A549 (cell line): ENCODE measurements around the gene FAM13A. TPM values are rescaled to one million over a fixed set of nuclear protein-coding genes. Genes with fewer than 3 reads are reported as not detected.

Source experiments
- ATAC-seq, 2 experiments: fragments of 200-7000 bp in 1 of 2; fragments of >200 bp in 1 of 2; cut with Nextera tagmentation in 1 of 2; cut with Tn5 transposase in 1 of 2; 3 replicates each; pipeline versions ENCODE4 v1.8.0 to v1.9.1; 2018 to 2020; ENCODE audit warnings: mild to moderate bottlenecking in 1 of 2, moderate library complexity in 1 of 2
- CTCF ChIA-PET: fragments of 300-600 bp; sonication (Branson Sonifier 250); formaldehyde crosslinking; extraction: SDS; loops from one replicate; lab custom pipeline; 2021; ENCODE audit warnings: antibody characterized with exemption, inconsistent platforms; lab: Yijun Ruan, JAX
- POLR2A ChIA-PET: fragments of 350-600 bp; formaldehyde crosslinking; extraction: SDS; loops from one replicate; lab custom pipeline; 2021; ENCODE audit warnings: antibody characterized with exemption, inconsistent platforms; lab: Yijun Ruan, JAX
- DNase-seq, 2 experiments: peaks; one replicate each; pipeline versions ENCODE4 v3.0.0 to v3.0.0-alpha.2; 2011 to 2016; ENCODE audit warnings: low read depth in 1 of 2, low spot score in 1 of 2
- FAIRE-seq: peaks from 2 replicates; lab custom pipeline; 2011; peaks lifted over from hg19 to GRCh38; lab: Jason Lieb, UNC
- H3K27ac ChIP-seq, 2 experiments: fragments of >200 bp; sonication (Bioruptor Twin); formaldehyde crosslinking; 3 replicates each; pipeline ENCODE4 v1.5.1; 2016 to 2017
- H3K4me1 ChIP-seq: fragments of >200 bp; sonication (Bioruptor Twin); formaldehyde crosslinking; 3 replicates; pipeline ENCODE4 v1.6.1; 2016
- H3K4me2 ChIP-seq: fragments of >200 bp; sonication (Bioruptor Twin); formaldehyde crosslinking; 3 replicates; pipeline ENCODE4 v1.6.1; 2016
- H3K4me3 ChIP-seq: fragments of >200 bp; sonication (Bioruptor Twin); formaldehyde crosslinking; 3 replicates; pipeline ENCODE4 v1.5.1; 2016
- H3K9me3 ChIP-seq: fragments of >200 bp; sonication (Bioruptor Twin); formaldehyde crosslinking; 3 replicates; pipeline ENCODE4 v1.6.1; 2016
- EHF ChIP-seq: fragments of 250-450 bp; sonication (Bioruptor Pico); IDR thresholded peaks from 2 replicates; pipeline ENCODE4 v1.5.0; 2020; ENCODE audit warnings: mild to moderate bottlenecking
- ESRRA ChIP-seq: fragments of 150-350 bp; IDR thresholded peaks from 2 replicates; pipeline ENCODE4 v1.6.1; 2014; ENCODE audit warnings: mild to moderate bottlenecking, low read length, borderline replicate concordance
- MYC ChIP-seq: IDR thresholded peaks from 2 replicates; pipeline ENCODE4 v1.6.1; 2012; ENCODE audit warnings: mild to moderate bottlenecking, inconsistent platforms, low read length, improper control_type of control experiment, borderline replicate concordance
- PHF8 ChIP-seq: fragments of 200-600 bp; sonication (generic); IDR thresholded peaks from 2 replicates; pipeline ENCODE4 v1.6.1; 2016; ENCODE audit warnings: low read depth, mild to moderate bottlenecking, antibody characterized with exemption, moderate library complexity, borderline replicate concordance
- POLR2A ChIP-seq: IDR thresholded peaks from 2 replicates; pipeline ENCODE4 v1.6.1; 2012; ENCODE audit warnings: mild to moderate bottlenecking, low read length
- RAD21 ChIP-seq, 2 experiments: fragments of >200 bp in 1 of 2; sonication (Bioruptor Twin) in 1 of 2; formaldehyde crosslinking in 1 of 2; IDR thresholded peaks in 1 of 2; conservative IDR thresholded peaks in 1 of 2; 2 replicates in 1 of 2; 3 replicates in 1 of 2; pipeline ENCODE4 v1.6.1; 2012 to 2018; ENCODE audit warnings: inconsistent platforms in 1 of 2
- RCOR1 ChIP-seq: fragments of 150-350 bp; IDR thresholded peaks from 2 replicates; pipeline ENCODE4 v1.6.1; 2014; ENCODE audit warnings: antibody characterized with exemption, low read length, low read depth
- RNF2 ChIP-seq: fragments of 200-600 bp; sonication (generic); IDR thresholded peaks from 2 replicates; pipeline ENCODE4 v1.6.1; 2016; ENCODE audit warnings: low read depth, mild to moderate bottlenecking, antibody characterized with exemption, moderate library complexity, borderline replicate concordance
- SMC3 ChIP-seq: fragments of >200 bp; sonication (Bioruptor Twin); formaldehyde crosslinking; IDR thresholded peaks from 3 replicates; pipeline ENCODE4 v1.6.1; 2018; ENCODE audit warnings: inconsistent platforms
- TFCP2L1 ChIP-seq: fragments of 250-450 bp; sonication (Bioruptor Pico); IDR thresholded peaks from 2 replicates; pipeline ENCODE4 v1.5.0; 2021; ENCODE audit warnings: mild to moderate bottlenecking
- TP53 ChIP-seq: fragments of 250-450 bp; sonication (Bioruptor Pico); IDR thresholded peaks from 2 replicates; pipeline ENCODE4 v1.5.0; 2021; ENCODE audit warnings: mild to moderate bottlenecking, moderate library complexity
- WGBS: methylation state at CpG from one replicate; pipeline ENCODE4 v1.1.6; 2017; ENCODE audit errors: missing lambda C conversion rate; 5-methylcytosine and 5-hydroxymethylcytosine counted together
- polyA plus RNA-seq, 4 experiments: library from polyadenylated mRNA; depleted of rRNA in 3 of 4; stranded (reverse); fragments of >200 nt; fragmentation: RNase III in 1 of 4; extraction: RNeasy Plus Mini Kit Qiagen cat#74134 plus additional on column Dnase treatment in 1 of 4; gene quantifications; 2 replicates in 3 of 4; 3 replicates in 1 of 4; pipeline ENCODE4 v1.2.3, GENCODE V29; 2011 to 2017
- TF ChIP-seq, protein P1 (sequence below): fragments of >200 bp; sonication (Bioruptor Twin); formaldehyde crosslinking; IDR thresholded peaks from 2 replicates; pipeline ENCODE4 v1.6.1; 2016
- TF ChIP-seq, protein P2 (sequence below): IDR thresholded peaks from 2 replicates; pipeline ENCODE4 v1.6.1; 2012
- TF ChIP-seq, protein P3 (sequence below): fragments of >200 bp; sonication (Bioruptor Twin); formaldehyde crosslinking; IDR thresholded peaks from 3 replicates; pipeline ENCODE4 v1.5.1; 2016
- TF ChIP-seq, protein P4 (sequence below): fragments of >200 bp; sonication (Bioruptor Twin); formaldehyde crosslinking; IDR thresholded peaks from 3 replicates; pipeline ENCODE4 v1.6.1; 2016
- TF ChIP-seq, protein P5 (sequence below): IDR thresholded peaks from 2 replicates; pipeline ENCODE4 v1.6.1; 2012

FAM13A gene
- polyA plus RNA-seq, 2 of the 4 experiments (the other 2 are of a cell fraction) = 6.5 to 22.0 TPM

DNA sequence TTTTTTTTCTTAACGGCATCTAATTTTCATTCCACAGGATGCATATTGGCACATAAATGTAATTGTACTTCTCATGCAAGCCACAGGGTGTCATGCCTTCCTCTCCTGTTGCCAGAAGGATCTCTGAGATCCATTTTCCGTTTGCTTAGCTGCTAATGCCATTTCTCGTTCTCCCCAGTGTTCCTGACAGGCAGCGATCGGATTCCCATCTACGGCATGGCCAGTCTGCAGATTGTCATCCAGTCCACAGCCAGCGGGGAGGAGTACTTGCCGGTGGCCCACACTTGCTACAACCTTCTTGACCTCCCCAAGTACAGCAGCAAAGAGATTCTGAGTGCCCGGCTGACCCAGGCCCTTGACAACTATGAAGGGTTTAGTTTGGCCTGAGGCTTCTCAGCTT, 350.4 kb downstream of the FAM13A start:
- peak overlapping the region; percentile 42 to 62; a peak in 3 of 6 replicates for H3K27ac ChIP-seq
- H3K9me3 ChIP-seq = no peaks in the 10 kb centered on the region
- peaks cover 10% of the 10 kb centered on the region for H3K4me1 ChIP-seq
- ChIA-PET CTCF (interaction anchor here (0.6 to 3.4 kb wide), 34 partner anchors 11 to 705 kb away, joined by 3 to 29 read pairs (median 4); no protein-coding TSS in a partner anchor), POLR2A (interaction anchor here (0.7 kb wide), 1 partner anchor 112 kb away, joined by 3 read pairs; no protein-coding TSS in a partner anchor)
- DNase-seq (peak; percentile 3 to 58), FAIRE-seq (no peak), ATAC-seq (peak; percentile 91 to 93; a peak in 5 of 6 replicates)
- peak overlapping the region; percentile 58 for H3K4me2 ChIP-seq
- 44% methylated on average over 9 of the region's 9 CpGs for WGBS
- TF ChIP-seq, protein P1, sequence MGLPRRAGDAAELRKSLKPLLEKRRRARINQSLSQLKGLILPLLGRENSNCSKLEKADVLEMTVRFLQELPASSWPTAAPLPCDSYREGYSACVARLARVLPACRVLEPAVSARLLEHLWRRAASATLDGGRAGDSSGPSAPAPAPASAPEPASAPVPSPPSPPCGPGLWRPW = no peak
- peak; percentile 74 for TF ChIP-seq RAD21 (conservative IDR thresholded peaks at IDR 0.05 in 1 of 2, IDR thresholded peaks at IDR 0.05 in 1 of 2)
- no peak for TF ChIP-seq POLR2A
- no peak for TF ChIP-seq TFCP2L1 (CRISPR knock-in tag)
- TF ChIP-seq, protein P2, sequence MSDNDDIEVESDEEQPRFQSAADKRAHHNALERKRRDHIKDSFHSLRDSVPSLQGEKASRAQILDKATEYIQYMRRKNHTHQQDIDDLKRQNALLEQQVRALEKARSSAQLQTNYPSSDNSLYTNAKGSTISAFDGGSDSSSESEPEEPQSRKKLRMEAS = no peak
- TF ChIP-seq MYC = no peak
- TF ChIP-seq, protein P3, sequence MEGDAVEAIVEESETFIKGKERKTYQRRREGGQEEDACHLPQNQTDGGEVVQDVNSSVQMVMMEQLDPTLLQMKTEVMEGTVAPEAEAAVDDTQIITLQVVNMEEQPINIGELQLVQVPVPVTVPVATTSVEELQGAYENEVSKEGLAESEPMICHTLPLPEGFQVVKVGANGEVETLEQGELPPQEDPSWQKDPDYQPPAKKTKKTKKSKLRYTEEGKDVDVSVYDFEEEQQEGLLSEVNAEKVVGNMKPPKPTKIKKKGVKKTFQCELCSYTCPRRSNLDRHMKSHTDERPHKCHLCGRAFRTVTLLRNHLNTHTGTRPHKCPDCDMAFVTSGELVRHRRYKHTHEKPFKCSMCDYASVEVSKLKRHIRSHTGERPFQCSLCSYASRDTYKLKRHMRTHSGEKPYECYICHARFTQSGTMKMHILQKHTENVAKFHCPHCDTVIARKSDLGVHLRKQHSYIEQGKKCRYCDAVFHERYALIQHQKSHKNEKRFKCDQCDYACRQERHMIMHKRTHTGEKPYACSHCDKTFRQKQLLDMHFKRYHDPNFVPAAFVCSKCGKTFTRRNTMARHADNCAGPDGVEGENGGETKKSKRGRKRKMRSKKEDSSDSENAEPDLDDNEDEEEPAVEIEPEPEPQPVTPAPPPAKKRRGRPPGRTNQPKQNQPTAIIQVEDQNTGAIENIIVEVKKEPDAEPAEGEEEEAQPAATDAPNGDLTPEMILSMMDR = peak; percentile 63
- TF ChIP-seq, protein P4, sequence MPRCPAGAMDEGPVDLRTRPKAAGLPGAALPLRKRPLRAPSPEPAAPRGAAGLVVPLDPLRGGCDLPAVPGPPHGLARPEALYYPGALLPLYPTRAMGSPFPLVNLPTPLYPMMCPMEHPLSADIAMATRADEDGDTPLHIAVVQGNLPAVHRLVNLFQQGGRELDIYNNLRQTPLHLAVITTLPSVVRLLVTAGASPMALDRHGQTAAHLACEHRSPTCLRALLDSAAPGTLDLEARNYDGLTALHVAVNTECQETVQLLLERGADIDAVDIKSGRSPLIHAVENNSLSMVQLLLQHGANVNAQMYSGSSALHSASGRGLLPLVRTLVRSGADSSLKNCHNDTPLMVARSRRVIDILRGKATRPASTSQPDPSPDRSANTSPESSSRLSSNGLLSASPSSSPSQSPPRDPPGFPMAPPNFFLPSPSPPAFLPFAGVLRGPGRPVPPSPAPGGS = no peak
- TF ChIP-seq EHF (CRISPR knock-in tag) = no peak
- TF ChIP-seq SMC3 = peak; percentile 77
- TF ChIP-seq PHF8 = no peak
- no peak for TF ChIP-seq ESRRA
- TF ChIP-seq, protein P5, sequence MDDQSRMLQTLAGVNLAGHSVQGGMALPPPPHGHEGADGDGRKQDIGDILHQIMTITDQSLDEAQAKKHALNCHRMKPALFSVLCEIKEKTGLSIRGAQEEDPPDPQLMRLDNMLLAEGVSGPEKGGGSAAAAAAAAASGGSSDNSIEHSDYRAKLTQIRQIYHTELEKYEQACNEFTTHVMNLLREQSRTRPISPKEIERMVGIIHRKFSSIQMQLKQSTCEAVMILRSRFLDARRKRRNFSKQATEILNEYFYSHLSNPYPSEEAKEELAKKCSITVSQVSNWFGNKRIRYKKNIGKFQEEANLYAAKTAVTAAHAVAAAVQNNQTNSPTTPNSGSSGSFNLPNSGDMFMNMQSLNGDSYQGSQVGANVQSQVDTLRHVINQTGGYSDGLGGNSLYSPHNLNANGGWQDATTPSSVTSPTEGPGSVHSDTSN = no peak
- no peak overlapping the region for H3K4me3 ChIP-seq

DNA sequence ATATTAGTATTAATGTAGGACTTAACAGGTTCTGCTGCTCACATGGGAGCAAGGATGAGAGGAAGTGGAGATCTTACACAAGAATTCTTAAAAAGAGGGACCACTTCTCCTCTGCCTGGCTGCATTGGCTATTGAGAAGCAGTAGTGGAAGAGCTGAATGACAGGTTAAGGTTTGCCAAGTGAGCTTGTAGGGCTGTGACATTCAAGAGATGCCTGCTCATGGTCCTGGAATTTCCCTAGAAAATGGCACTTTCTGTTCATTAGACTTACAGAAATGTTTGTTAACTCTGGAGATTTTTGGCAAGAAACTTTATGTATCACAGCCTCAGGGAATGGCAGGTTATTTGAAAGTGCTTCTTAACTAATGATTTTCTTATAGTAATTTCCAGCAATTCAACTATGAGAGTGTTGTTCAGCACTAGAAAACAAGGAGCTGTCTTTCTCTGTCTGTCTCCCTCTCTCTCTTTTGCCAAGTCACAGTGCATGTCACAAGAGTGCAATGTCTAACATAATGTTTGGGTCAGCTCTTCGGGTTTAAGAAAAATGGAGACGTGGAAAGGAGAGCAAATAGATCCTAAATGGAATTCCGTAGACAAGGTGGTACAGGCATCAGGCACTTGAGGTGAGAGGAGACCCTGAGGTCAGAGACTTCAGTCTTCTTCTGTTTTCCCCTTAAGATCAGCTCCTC, 351.0 kb downstream of the FAM13A start:
- peaks cover 10% of the 10 kb centered on the region for H3K4me1 ChIP-seq
- WGBS = 36% methylated on average over 3 of the region's 3 CpGs
- H3K9me3 ChIP-seq = no peaks in the 10 kb centered on the region
- peak in 1 of 2 experiments; percentile 36; a peak in 3 of 6 replicates for ATAC-seq
- no peak overlapping the region; a peak in 1 of 6 replicates for H3K27ac ChIP-seq
- H3K4me2 ChIP-seq = peak overlapping the region; percentile 58; the same call in 2 of the 3 replicates
- ChIA-PET CTCF (interaction anchor here (0.6 to 3.4 kb wide), 34 partner anchors 11 to 704 kb away, joined by 3 to 29 read pairs (median 4); no protein-coding TSS in a partner anchor), POLR2A (interaction anchor here (0.7 kb wide), 1 partner anchor 113 kb away, joined by 3 read pairs; no protein-coding TSS in a partner anchor)
- FAIRE-seq = no peak
- H3K4me3 ChIP-seq = no peak overlapping the region
- TF ChIP-seq RNF2 (no peak), RCOR1 (no peak), TP53 (CRISPR knock-in tag) (no peak)
- TF ChIP-seq, protein P4 = no peak
- no peak for DNase-seq
